Panc1 (cell line): ENCODE data around the gene MAP6. TPM values are rescaled to one million over a fixed set of nuclear protein-coding genes. Genes with fewer than 3 reads are reported as not detected.

ENCODE experiments used
- ATAC-seq: fragments of 200-7000 bp; cut with Tn5 transposase; 2 replicates; pipeline ENCODE4 v1.9.1; 2020; ENCODE audit warnings: mild to moderate bottlenecking, moderate library complexity
- BruUV-seq: library from RNA; stranded (reverse); fragments of 400-500 nt; replicated peaks from 2 replicates; lab custom pipeline; 2021; lab: Mats Ljungman, UMichigan
- CTCF ChIA-PET: fragments of 300-600 bp; sonication (Branson Sonifier 250); formaldehyde crosslinking; loops from one replicate; lab custom pipeline; 2022; ENCODE audit warnings: antibody characterized with exemption; lab: Charles Lee
- POLR2A ChIA-PET: fragments of 300-600 bp; sonication (Branson Sonifier 250); formaldehyde crosslinking; loops from one replicate; lab custom pipeline; 2022; ENCODE audit warnings: antibody characterized with exemption; lab: Charles Lee
- DNase-seq: peaks from one replicate; pipeline ENCODE4 v3.0.0-alpha.2; 2010; ENCODE audit warnings: low read depth, low spot score
- H3K27ac ChIP-seq: 2 replicates; pipeline ENCODE4 v1.5.1; 2011; ENCODE audit warnings: mild to moderate bottlenecking, low read length, inconsistent platforms
- H3K27me3 ChIP-seq: fragments of 200-500 bp; sonication (Bioruptor generic); 2 replicates; pipeline ENCODE4 v1.6.0; 2014; ENCODE audit warnings: low read length, inconsistent platforms; ENCODE audit not compliant: control insufficient read depth, insufficient read depth
- H3K36me3 ChIP-seq: fragments of 200-500 bp; sonication (Bioruptor generic); 2 replicates; pipeline ENCODE4 v1.5.1; 2014; ENCODE audit warnings: inconsistent platforms, mild to moderate bottlenecking, low read length, moderate library complexity; ENCODE audit not compliant: control insufficient read depth, insufficient read depth
- H3K4me1 ChIP-seq: 2 replicates; pipeline ENCODE4 v1.5.1; 2011; ENCODE audit warnings: inconsistent platforms, mild to moderate bottlenecking, low read length, moderate library complexity; ENCODE audit not compliant: control insufficient read depth, insufficient read depth
- H3K4me3 ChIP-seq, 2 experiments: 2 replicates each; pipeline ENCODE4 v1.5.1; 2011 to 2012; ENCODE audit warnings: low read depth in 2 of 2, low read length in 2 of 2, mild to moderate bottlenecking in 2 of 2, inconsistent platforms in 1 of 2, moderate library complexity in 1 of 2
- H3K9me3 ChIP-seq: fragments of 200-500 bp; sonication (Bioruptor generic); 2 replicates; pipeline ENCODE4 v1.5.1; 2014; ENCODE audit warnings: low read depth, mild to moderate bottlenecking, inconsistent platforms, low read length, moderate library complexity; ENCODE audit not compliant: control insufficient read depth, insufficient read depth
- CTCF ChIP-seq: fragments of 450-650 bp; IDR thresholded peaks from 2 replicates; pipeline ENCODE4 v1.5.1; 2017; ENCODE audit warnings: mild to moderate bottlenecking
- POLR2AphosphoS5 ChIP-seq: IDR thresholded peaks from 2 replicates; pipeline ENCODE4 v1.6.1; 2012; ENCODE audit warnings: mild to moderate bottlenecking, low read depth, low read length, moderate library complexity
- REST ChIP-seq, 2 experiments: IDR thresholded peaks; 2 replicates each; pipeline ENCODE4 v1.6.1; 2011 to 2012; ENCODE audit warnings: low read depth in 2 of 2, control low read depth in 1 of 2, low read length in 1 of 2, mild to moderate bottlenecking in 1 of 2, moderate library complexity in 1 of 2; ENCODE audit not compliant: insufficient read depth in 1 of 2
- SIN3A ChIP-seq: IDR thresholded peaks from 2 replicates; pipeline ENCODE4 v1.6.1; 2012; ENCODE audit warnings: low read depth, mild to moderate bottlenecking, low read length, moderate library complexity, borderline replicate concordance; ENCODE audit not compliant: insufficient read depth
- TCF7L2 ChIP-seq: IDR thresholded peaks from 2 replicates; pipeline ENCODE4 v1.6.1; 2011; ENCODE audit warnings: mild to moderate bottlenecking, low read depth, low read length, inconsistent platforms
- in situ Hi-C: cut with HindIII; loops from 2 replicates; pipeline ENCODE4 v1.10.0; 2016; ENCODE audit warnings: low sequenced_read_pairs, low pct_unique_long_range_greater_than_20kb
- intact Hi-C: fragments of 100-400 bp; cut with micrococcal nuclease; formaldehyde crosslinking; loops from one replicate; pipeline ENCODE4 v1.10.0; 2022; ENCODE audit not compliant: unreplicated experiment
- total RNA-seq: library from RNA; stranded (reverse); gene quantifications from one replicate; pipeline ENCODE4 v1.2.1, GENCODE V29; 2021; ENCODE audit not compliant: unreplicated experiment

Gene MAP6
- total RNA-seq, 1 experiment from 2014 or later = 0.21 TPM

- ChIA-PET POLR2A (no interaction called here), CTCF (no interaction called here)
- no TSS peak for BruUV-seq
- Histone ChIP-seq H3K9me3 (no peaks in the 10 kb centered on the region), H3K4me1 (no peaks in the 10 kb centered on the region), H3K4me3 (no peak overlapping the region), H3K27ac (no peak overlapping the region), H3K36me3 (no peaks in the 10 kb centered on the region), H3K27me3 (0 out of 2 replicates have a peak, but pooled peaks cover 3% of the 10 kb centered on the region)
- DNase-seq (no peak), ATAC-seq (no peak)
- intact Hi-C loops (no loop called here), in situ Hi-C loops (no loop called here)
- no peak for TF ChIP-seq TCF7L2
Measured at GRCh38 chr11:75700940-75701339, 32.1 kb upstream of the MAP6 start.

GRCh38 chr11:75697906-75698581 lies 29.2 kb upstream of the MAP6 start:
- TF ChIP-seq CTCF = no peak
- no peak for TF ChIP-seq TCF7L2
- TF ChIP-seq REST (IDR thresholded peaks at IDR 0.05; ENCODE audit: insufficient read depth in 1 of 2, low read depth in 2 of 2, low read length in 1 of 2) = no peak
- no peak for TF ChIP-seq SIN3A
- no peak for TF ChIP-seq POLR2AphosphoS5
- no peak overlapping the region for H3K4me3 ChIP-seq
- 0 out of 2 replicates have a peak, but pooled peaks cover 3% of the 10 kb centered on the region for H3K27me3 ChIP-seq
- BruUV-seq = no TSS peak
- H3K4me1 ChIP-seq = no peaks in the 10 kb centered on the region
- in situ Hi-C loops = no loop called here
- no peaks in the 10 kb centered on the region for H3K36me3 ChIP-seq
- intact Hi-C loops = no loop called here
- ChIA-PET CTCF (no interaction called here), POLR2A (interaction anchor here (0.6 kb wide), 1 partner anchor 12 kb away, joined by 4 read pairs; no protein-coding TSS in a partner anchor)
- ATAC-seq (peak; percentile 60; the same call in 1 of the 2 replicates), DNase-seq (no peak)
- H3K27ac ChIP-seq = no peak overlapping the region
- H3K9me3 ChIP-seq = no peaks in the 10 kb centered on the region

- no peak for DNase-seq
- in situ Hi-C loops = no loop called here
Measured at GRCh38 chr11:75691804-75692203, 23.0 kb upstream of the MAP6 start.

More at GRCh38 chr11:75691804-75692203, 23.0 kb upstream of the MAP6 start:
- Histone ChIP-seq H3K4me1 (no peaks in the 10 kb centered on the region), H3K27me3 (peaks cover 5% of the 10 kb centered on the region; the same call in 1 of the 2 replicates), H3K9me3 (no peaks in the 10 kb centered on the region), H3K27ac (no peak overlapping the region), H3K36me3 (no peaks in the 10 kb centered on the region), H3K4me3 (no peak overlapping the region)
- no TSS peak for BruUV-seq
- intact Hi-C loops = no loop called here
- POLR2A ChIA-PET = no interaction called here
- ATAC-seq = no peak
- CTCF ChIA-PET = no interaction called here
- TF ChIP-seq TCF7L2 (no peak), POLR2AphosphoS5 (no peak), SIN3A (no peak), CTCF (no peak), REST (IDR thresholded peaks at IDR 0.05; ENCODE audit: insufficient read depth in 1 of 2, low read depth in 2 of 2, low read length in 1 of 2) (no peak)
